Gastroesophageal sphincter (tissue), 3 donors: ENCODE data around the gene EVC2.

Source experiments
- CTCF ChIP-seq, 4 experiments: fragments of 200-600 bp in 2 of 4; fragments of 450-650 bp in 2 of 4; sonication (generic) in 1 of 4; IDR thresholded peaks; one replicate each; pipeline ENCODE4 v1.5.1; 2017 to 2019; ENCODE audit warnings: antibody characterized with exemption in 4 of 4, mild to moderate bottlenecking in 2 of 4, moderate library complexity in 2 of 4
- EP300 ChIP-seq: sonication (generic); formaldehyde crosslinking; IDR thresholded peaks from one replicate; pipeline ENCODE4 v1.6.1; 2017; ENCODE audit warnings: antibody characterized with exemption, mild to moderate bottlenecking
- POLR2A ChIP-seq, 2 donors: fragments of 450-650 bp; IDR thresholded peaks; one replicate each; pipeline ENCODE4 v1.6.1; 2017; ENCODE audit warnings: antibody characterized with exemption in 2 of 2, mild to moderate bottlenecking in 2 of 2, moderate library complexity in 1 of 2
- POLR2AphosphoS5 ChIP-seq: sonication (generic); formaldehyde crosslinking; IDR thresholded peaks from one replicate; pipeline ENCODE4 v1.6.1; 2017; ENCODE audit warnings: antibody characterized with exemption

- TF ChIP-seq CTCF (IDR thresholded peaks at IDR 0.05) (no peak), EP300 (no peak), POLR2A (IDR thresholded peaks at IDR 0.05) (no peak), POLR2AphosphoS5 (no peak)
These were observed 154.6 kb downstream of the EVC2 start for GRCh38 chr4:5553801-5554200.
